NCI-H2107 (cell line): Measurements from ENCODE around the gene NACC2.
"Not testable (repeated sequence)": the region's sequence is repeated elsewhere in the genome, so short reads cannot be mapped to it uniquely, and the experiment has no call there.

Experiments
- DNase-seq: peaks from one replicate; lab custom pipeline; 2025; lab: John Stamatoyannopoulos, UW

Gene NACC2

GRCh38 chr9:136045595-136046553 lies 49.2 kb downstream of the NACC2 start:
- DNase-seq, result no peak

GRCh38 chr9:136044971-136045594 lies 50.0 kb downstream of the NACC2 start:
- DNase-seq, result no peak

GRCh38 chr9:136044207-136044970 lies 50.7 kb downstream of the NACC2 start:
- DNase-seq, result no peak

GRCh38 chr9:136043441-136043991 lies 51.6 kb downstream of the NACC2 start:
- DNase-seq, result no peak

GRCh38 chr9:136042541-136042940 lies 52.5 kb downstream of the NACC2 start:
- DNase-seq, result no peak

- DNase-seq, result not testable (repeated sequence)
Measured at GRCh38 chr9:136040848-136041247, 54.2 kb downstream of the NACC2 start.

GRCh38 chr9:136039488-136039887 lies 55.6 kb downstream of the NACC2 start:
- no peak for DNase-seq

- DNase-seq, result no peak
Measured at GRCh38 chr9:136036848-136037247, 58.2 kb downstream of the NACC2 start.

GRCh38 chr9:136036050-136036449 lies 59.0 kb downstream of the NACC2 start:
- DNase-seq, result no peak

- DNase-seq, result no peak
Measured at GRCh38 chr9:136031741-136032730, 63.1 kb downstream of the NACC2 start.

- no peak for DNase-seq
Measured at GRCh38 chr9:136031094-136031493, 64.0 kb downstream of the NACC2 start.

- no peak for DNase-seq
Measured at GRCh38 chr9:136029556-136029955, 65.5 kb downstream of the NACC2 start.

- DNase-seq, result no peak
Measured at GRCh38 chr9:136028760-136029470, 66.2 kb downstream of the NACC2 start.

GRCh38 chr9:136026943-136027289 lies 68.2 kb downstream of the NACC2 start:
- DNase-seq, result not testable (repeated sequence)

GRCh38 chr9:136026266-136026942 lies 68.7 kb downstream of the NACC2 start:
- no peak for DNase-seq

- DNase-seq, result no peak
Measured at GRCh38 chr9:136025481-136025880, 69.6 kb downstream of the NACC2 start.

- DNase-seq, result no peak
Measured at GRCh38 chr9:136024696-136025316, 70.3 kb downstream of the NACC2 start.

- no peak for DNase-seq
Measured at GRCh38 chr9:136024286-136024685, 70.8 kb downstream of the NACC2 start.
